ENCODE measurements around the gene UGT1A4.

The UGT1A4 gene

GRCh38 chr2:233780771-233781170, 62.2 kb downstream of the UGT1A4 start:
- no peak for FAIRE-seq

GRCh38 chr2:233789554-233789953, 71.0 kb downstream of the UGT1A4 start:
- FAIRE-seq (no peak), DNase-seq (ENCODE audit: low spot score) (no peak)

More at GRCh38 chr2:233780771-233781170, 62.2 kb downstream of the UGT1A4 start:
- DNase-seq (ENCODE audit: low spot score) = no peak

GRCh38 chr2:233791151-233791882, 72.8 kb downstream of the UGT1A4 start:
- FAIRE-seq (no peak), DNase-seq (ENCODE audit: low spot score) (no peak)

GRCh38 chr2:233791883-233792329, 73.4 kb downstream of the UGT1A4 start:
- FAIRE-seq (no peak), DNase-seq (ENCODE audit: low spot score) (no peak)

- FAIRE-seq (no peak), DNase-seq (ENCODE audit: low spot score) (no peak)
These were observed 74.2 kb downstream of the UGT1A4 start for GRCh38 chr2:233792720-233793119.

GRCh38 chr2:233793465-233794127, 75.1 kb downstream of the UGT1A4 start:
- FAIRE-seq (no peak), DNase-seq (ENCODE audit: low spot score) (no peak)

GRCh38 chr2:233794128-233794658, 75.7 kb downstream of the UGT1A4 start:
- FAIRE-seq (no peak), DNase-seq (ENCODE audit: low spot score) (no peak)

GRCh38 chr2:233795735-233796171, 77.2 kb downstream of the UGT1A4 start:
- no peak for FAIRE-seq
- DNase-seq (ENCODE audit: low spot score) = no peak

GRCh38 chr2:233796254-233796653, 77.7 kb downstream of the UGT1A4 start:
- FAIRE-seq (no peak), DNase-seq (ENCODE audit: low spot score) (no peak)

- DNase-seq (ENCODE audit: low spot score) = no peak
- no peak for FAIRE-seq
These were observed 80.0 kb downstream of the UGT1A4 start for GRCh38 chr2:233798335-233799086.

GRCh38 chr2:233799087-233799665, 80.6 kb downstream of the UGT1A4 start:
- FAIRE-seq = no peak
- DNase-seq (ENCODE audit: low spot score) = no peak

GRCh38 chr2:233799716-233800115, 81.2 kb downstream of the UGT1A4 start:
- DNase-seq (ENCODE audit: low spot score) (no peak), FAIRE-seq (no peak)

GRCh38 chr2:233800208-233800607, 81.7 kb downstream of the UGT1A4 start:
- FAIRE-seq (no peak), DNase-seq (ENCODE audit: low spot score) (no peak)

- FAIRE-seq (peak; percentile 42), DNase-seq (ENCODE audit: low spot score) (peak; percentile 61)
These were observed 83.0 kb downstream of the UGT1A4 start for GRCh38 chr2:233801357-233802131.

- no peak for FAIRE-seq
- no peak for DNase-seq (ENCODE audit: low spot score)
These were observed 83.7 kb downstream of the UGT1A4 start for GRCh38 chr2:233802132-233802815.

GRCh38 chr2:233803292-233803911, 84.9 kb downstream of the UGT1A4 start:
- no peak for DNase-seq (ENCODE audit: low spot score)
- no peak for FAIRE-seq

GRCh38 chr2:233803994-233804393, 85.5 kb downstream of the UGT1A4 start:
- DNase-seq (ENCODE audit: low spot score) (no peak), FAIRE-seq (no peak)

- FAIRE-seq (no peak), DNase-seq (ENCODE audit: low spot score) (no peak)
These were observed 88.8 kb downstream of the UGT1A4 start for GRCh38 chr2:233807215-233807865.

Measured in RCC 7860 (cell line).